HG02588 (cell line): ENCODE measurements around the gene PIANP.

Experiments
- ATAC-seq: cut with Tn5 transposase; IDR thresholded peaks from one replicate; pipeline ENCODE4 v1.9.1; 2021; ENCODE audit warnings: mild to moderate bottlenecking, moderate library complexity; ENCODE audit not compliant: unreplicated experiment

PIANP gene

GRCh38 chr12:6672143-6672542 is 28.5 kb downstream of the PIANP start:
- no peak for ATAC-seq

DNA sequence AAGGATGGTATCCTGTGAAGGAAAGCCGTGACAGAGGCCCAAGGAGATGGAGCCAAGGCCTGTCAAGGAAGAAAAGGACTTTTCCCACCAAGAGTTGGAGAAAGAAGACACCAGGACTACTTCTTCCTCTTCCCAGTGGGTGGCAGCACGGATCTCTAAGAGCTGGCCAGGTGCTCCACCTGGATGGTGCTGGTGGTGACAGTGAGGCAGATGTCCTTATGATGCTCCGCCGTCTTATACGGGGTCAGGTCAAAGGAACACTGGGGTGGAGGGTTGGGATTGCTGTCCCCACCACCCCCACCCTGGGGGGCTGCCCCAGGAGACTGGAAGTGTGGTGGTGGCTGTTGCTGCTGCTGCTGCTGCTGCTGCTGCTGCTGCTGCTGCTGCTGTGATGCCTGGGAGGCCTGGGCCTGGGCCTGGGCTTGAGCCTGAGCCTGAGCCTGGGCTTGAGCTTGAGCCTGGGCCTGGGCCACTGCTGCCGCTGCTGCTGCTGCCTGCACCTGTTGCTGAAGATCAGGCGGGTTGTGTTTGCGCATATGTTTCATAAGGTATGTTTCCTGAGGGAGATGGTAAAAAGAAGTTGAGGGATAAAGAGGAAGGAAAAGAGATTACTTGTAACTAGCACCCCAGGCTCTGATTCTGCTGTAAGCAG is 32.9 kb downstream of the PIANP start:
- no peak for ATAC-seq

DNA sequence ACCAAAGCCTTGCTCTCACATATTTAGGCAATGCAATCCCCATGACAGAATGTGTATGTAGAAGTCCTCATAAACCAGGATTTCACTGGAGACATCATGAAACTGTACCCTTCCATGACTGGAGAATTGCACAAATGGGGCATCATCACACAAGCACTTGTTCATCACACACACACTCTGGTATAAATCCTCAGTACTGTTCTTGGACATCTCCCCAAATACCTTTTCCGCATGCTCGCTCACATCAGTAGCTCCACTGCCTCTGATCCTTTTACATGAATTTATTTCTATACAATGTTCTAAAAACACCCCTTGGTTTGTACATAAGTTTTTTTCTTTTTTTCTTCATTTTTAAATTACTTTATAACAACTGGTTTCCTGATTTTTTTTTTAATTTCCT is 34.4 kb downstream of the PIANP start:
- ATAC-seq: no peak

DNA sequence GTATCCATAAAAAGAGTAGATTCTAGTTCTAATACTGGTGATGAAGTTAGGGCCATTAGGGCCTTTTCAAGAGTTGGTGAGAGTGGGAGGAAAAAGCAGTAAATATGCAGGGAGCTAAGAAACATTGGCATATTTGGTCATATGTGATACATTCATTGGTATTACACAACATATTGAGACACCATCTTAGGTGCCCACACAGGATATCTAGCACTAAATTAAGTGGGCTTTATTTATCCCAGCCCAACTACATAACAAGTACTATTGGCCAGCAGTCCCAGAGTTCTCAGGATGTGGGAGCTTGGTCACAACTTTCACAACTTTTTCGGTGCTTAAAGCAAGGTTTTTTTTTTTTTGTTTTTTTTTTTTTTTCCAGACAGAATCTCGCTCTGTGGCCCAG is 35.7 kb downstream of the PIANP start:
- no peak for ATAC-seq

DNA sequence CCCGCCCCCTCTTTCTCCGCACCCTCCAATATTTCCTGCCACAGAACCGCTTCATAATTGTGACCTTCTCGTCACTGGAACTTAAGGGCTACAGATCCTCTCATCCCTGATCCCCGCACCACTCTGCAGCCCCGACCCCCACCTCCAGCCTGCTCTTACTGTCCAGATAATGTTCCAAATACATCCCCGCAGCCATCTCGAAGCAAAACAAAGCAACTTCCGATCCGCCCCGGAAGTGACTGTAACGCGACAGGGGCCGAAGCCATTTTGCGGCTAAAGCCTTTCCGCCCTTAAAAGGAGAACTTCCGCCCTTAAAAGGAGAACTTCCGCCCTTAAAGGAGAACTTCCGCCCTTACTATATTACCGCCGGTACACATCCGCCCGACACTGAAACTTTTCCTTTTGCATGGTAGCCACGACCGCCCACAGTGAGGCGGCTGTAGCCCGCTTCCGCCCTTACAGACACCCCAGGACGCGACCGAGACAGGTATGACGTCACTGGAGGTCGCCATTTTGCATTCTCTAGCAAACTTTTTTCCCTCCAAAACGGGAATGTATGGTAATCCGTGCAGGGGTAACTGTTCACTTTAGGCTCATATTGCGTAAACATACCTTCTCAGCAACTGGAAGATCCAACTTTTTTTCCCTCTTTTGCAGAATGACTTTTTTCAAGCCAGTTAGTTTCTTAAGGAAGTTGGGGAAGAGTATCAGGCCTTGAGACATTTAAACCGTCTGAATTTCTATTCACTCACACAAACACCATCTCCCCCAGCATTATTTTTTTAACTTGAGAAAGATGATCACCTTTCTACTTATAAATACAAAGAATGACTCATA is 37.5 kb downstream of the PIANP start, which contains the start of gene ING4:
ING4 (minus strand) TSS at position 214 of the 837 bp plus-strand sequence; CDS start at position 196, 18 bp downstream.
- peak; percentile 95 for ATAC-seq

- no peak for ATAC-seq
These were observed 38.1 kb downstream of the PIANP start for GRCh38 chr12:6662602-6662905.

GRCh38 chr12:6653987-6654386 is 46.6 kb downstream of the PIANP start:
- no peak for ATAC-seq

- ATAC-seq: no peak
These were observed 47.3 kb downstream of the PIANP start for GRCh38 chr12:6653342-6653741.

DNA sequence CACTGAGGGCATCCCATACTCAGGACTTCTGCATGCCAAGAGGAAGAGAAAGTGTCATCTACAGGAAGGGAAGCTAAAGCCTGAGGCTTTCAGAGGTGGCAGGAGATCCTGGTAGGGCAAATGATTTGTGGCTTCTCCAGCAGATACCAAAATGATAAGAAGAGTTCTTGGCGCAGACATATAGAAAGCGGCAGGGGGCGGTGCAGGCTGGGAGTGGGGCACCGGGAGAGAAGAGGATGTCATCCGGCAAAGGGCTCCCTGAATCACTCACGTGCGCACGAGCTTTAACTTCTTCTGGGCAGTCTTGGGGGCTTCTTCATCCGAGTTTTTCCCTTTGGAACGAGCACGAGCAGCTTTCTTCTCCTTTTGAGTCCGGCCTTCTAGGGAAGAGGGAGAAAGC is 48.2 kb downstream of the PIANP start:
- ATAC-seq: no peak

DNA sequence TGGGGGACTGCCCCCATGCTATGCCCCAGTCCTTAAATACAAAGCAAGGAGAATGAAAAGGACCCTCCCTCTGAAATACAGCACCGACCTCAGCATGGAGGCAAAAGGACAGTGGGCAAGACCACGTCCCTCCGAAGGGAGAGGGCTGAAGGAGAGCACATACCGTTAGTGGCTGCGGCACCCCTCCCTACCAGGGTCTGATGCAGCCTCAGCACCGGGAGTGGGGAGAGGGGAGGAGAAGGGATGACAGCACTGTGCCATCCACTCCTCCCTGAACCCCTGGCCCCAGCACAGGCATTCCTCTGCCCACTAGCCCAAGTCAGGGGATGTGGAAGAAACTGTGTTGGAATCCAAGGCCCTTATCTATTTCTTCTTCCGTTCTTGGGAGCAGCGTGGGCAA is 49.8 kb downstream of the PIANP start:
- no peak for ATAC-seq

DNA sequence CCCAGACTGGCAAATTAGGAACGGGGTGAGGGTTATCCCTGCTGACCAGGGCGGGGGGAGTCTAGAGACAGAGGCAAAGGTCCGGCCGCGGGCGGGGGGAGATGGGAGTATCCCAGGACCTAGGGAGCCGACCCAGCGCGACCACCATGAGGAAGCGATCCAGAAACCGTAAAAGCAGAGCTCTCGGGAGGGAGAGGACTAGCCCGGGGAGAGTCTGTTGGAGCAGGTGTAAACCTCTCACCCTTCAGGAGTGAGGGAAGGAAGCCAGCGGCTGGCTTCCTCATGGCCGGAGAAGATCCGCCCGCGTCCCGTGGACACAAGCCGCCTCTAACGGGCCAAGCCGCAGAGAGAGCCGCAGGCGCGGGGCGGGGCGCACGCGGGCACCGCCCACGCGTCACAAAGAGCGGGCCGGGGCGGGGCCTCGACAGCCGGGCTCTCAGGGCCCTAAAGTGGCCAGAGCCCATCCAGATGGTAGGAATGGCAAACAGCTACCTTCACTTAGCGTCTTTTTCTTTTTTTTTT is 53.5 kb downstream of the PIANP start, which contains the start of gene ACRBP:
ACRBP (minus strand) TSS at position 350 of the 522 bp plus-strand sequence; CDS start at position 284, 66 bp downstream.
- no peak for ATAC-seq

- no peak for ATAC-seq
These were observed 54.1 kb downstream of the PIANP start for GRCh38 chr12:6646276-6647082.

- ATAC-seq: no peak
These were observed 55.7 kb downstream of the PIANP start for GRCh38 chr12:6644903-6645302.

DNA sequence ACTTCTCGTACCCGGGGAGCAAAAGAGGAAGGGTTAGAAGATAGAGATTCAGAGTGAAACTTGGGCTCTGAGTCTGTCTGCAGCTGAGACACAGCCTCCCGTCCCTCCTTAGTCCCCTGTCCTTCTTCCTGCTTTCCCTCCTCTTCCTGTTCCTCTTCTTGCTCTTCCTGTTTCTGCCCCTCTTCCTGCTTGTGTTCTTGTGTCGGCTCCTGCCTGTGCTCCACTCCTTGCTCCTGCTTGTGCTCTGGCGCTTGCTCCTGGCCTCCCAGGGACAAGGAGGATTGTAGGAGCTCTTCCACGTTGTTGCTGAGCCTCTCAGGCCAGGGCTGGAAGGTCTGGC is 56.4 kb downstream of the PIANP start:
- no peak for ATAC-seq
